Measurements from ENCODE around the gene MCCC2. TPM values are rescaled to one million over a fixed set of nuclear protein-coding genes. Genes with fewer than 3 reads are reported as not detected.

The MCCC2 gene
- polyA plus RNA-seq, 2 of the 4 experiments (the other 2 are of a cell fraction) = 49.4 to 88.4 TPM

GRCh38 chr5:71632168-71632567 is 45.0 kb downstream of the MCCC2 start (continued):
- no peak for TF ChIP-seq REST (IDR thresholded peaks at IDR 0.05)
- no peak for TF ChIP-seq ZNF302 (CRISPR knock-in tag; IDR thresholded peaks at IDR 0.05)
- no peak for TF ChIP-seq E2F6 (IDR thresholded peaks at IDR 0.05; ENCODE audit: borderline replicate concordance, low read depth)
- TF ChIP-seq NPAS2 (CRISPR knock-in tag; IDR thresholded peaks at IDR 0.05; ENCODE audit: borderline replicate concordance) = no peak

- Histone ChIP-seq H3K4me1 (no peaks in the 10 kb centered on the region), H3K4me3 (no peak overlapping the region), H3K9me3 (no peaks in the 10 kb centered on the region), H3K4me2 (no peak overlapping the region), H3K27ac (no peak overlapping the region)
- no peak for FAIRE-seq
- CTCF ChIA-PET = interaction anchor here (1.3 kb wide), 1 partner anchor 13 kb away, joined by 5 read pairs; no protein-coding TSS in a partner anchor
- TF ChIP-seq KDM5A (IDR thresholded peaks at IDR 0.05) (no peak), HOXB5 (CRISPR knock-in tag; IDR thresholded peaks at IDR 0.05) (no peak), CBX2 (IDR thresholded peaks at IDR 0.05; ENCODE audit: borderline replicate concordance, low read depth) (no peak), CEBPB (IDR thresholded peaks at IDR 0.05) (no peak), HDAC2 (IDR thresholded peaks at IDR 0.05) (no peak), EP300 (IDR thresholded peaks at IDR 0.05) (no peak), MAX (IDR thresholded peaks at IDR 0.05) (no peak)
- no peak for DNase-seq (ENCODE audit: low read depth in 1 of 2, low spot score in 1 of 2)
- no peak for ATAC-seq
- POLR2A ChIA-PET = no interaction called here
- 84% methylated on average over 2 of the region's 2 CpGs for WGBS (ENCODE audit: missing lambda C conversion rate)
Measured at GRCh38 chr5:71633255-71634155, 46.4 kb downstream of the MCCC2 start.

- no peak overlapping the region for H3K27ac ChIP-seq
- H3K4me2 ChIP-seq = no peak overlapping the region
- H3K4me1 ChIP-seq = no peaks in the 10 kb centered on the region
- POLR2A ChIA-PET = no interaction called here
- CTCF ChIA-PET = no interaction called here
- H3K4me3 ChIP-seq = no peak overlapping the region
- DNase-seq (ENCODE audit: low read depth in 1 of 2, low spot score in 1 of 2) = no peak
- no peak for ATAC-seq
- TF ChIP-seq ZNF302 (CRISPR knock-in tag; IDR thresholded peaks at IDR 0.05) (no peak), SMC3 (IDR thresholded peaks at IDR 0.05) (no peak), USF2 (IDR thresholded peaks at IDR 0.05) (no peak), REST (IDR thresholded peaks at IDR 0.05) (no peak)
- H3K9me3 ChIP-seq = no peaks in the 10 kb centered on the region
- FAIRE-seq = no peak
Measured at GRCh38 chr5:71637133-71637532, 50.0 kb downstream of the MCCC2 start.
